HCT116 (cell line): ENCODE data around the gene KANK3. TPM values are rescaled to one million over a fixed set of nuclear protein-coding genes. Genes with fewer than 3 reads are reported as not detected.

ENCODE experiments used
- ATAC-seq: fragments of 200-7000 bp; cut with Tn5 transposase; 2 replicates; pipeline ENCODE4 v1.9.1; 2020; ENCODE audit warnings: mild to moderate bottlenecking, moderate library complexity
- BruUV-seq: library from RNA; stranded (reverse); fragments of 400-500 nt; replicated peaks from 2 replicates; lab custom pipeline; 2021; lab: Mats Ljungman, UMichigan
- CTCF ChIA-PET: fragments of 300-600 bp; sonication (Branson Sonifier 250); formaldehyde crosslinking; loops from one replicate; lab custom pipeline; 2021; ENCODE audit warnings: antibody characterized with exemption; lab: Charles Lee
- POLR2A ChIA-PET: fragments of 300-600, 350-600 bp; sonication (Branson Sonifier 250); formaldehyde crosslinking; loops from one replicate; lab custom pipeline; 2021; ENCODE audit warnings: antibody characterized with exemption; lab: Charles Lee
- RAD21 ChIA-PET, 2 experiments: fragments of 300-600 bp; sonication (Branson Sonifier 250); formaldehyde crosslinking; loops; one replicate each; lab custom pipeline; 2023; ENCODE audit warnings: low total read pairs in 2 of 2; ENCODE audit not compliant: uncharacterized antibody in 2 of 2, unreplicated experiment in 2 of 2, low non-redundant PET in 1 of 2; lab: Charles Lee
- DNase-seq: peaks from one replicate; pipeline ENCODE4 v3.0.0-alpha.2; 2010; ENCODE audit warnings: low read depth, low spot score
- H2AFZ ChIP-seq: fragments of 200-600 bp; shearing (Covaris generic), sonication (generic); 2 replicates; pipeline ENCODE4 v1.6.1; 2017; ENCODE audit warnings: low read depth, mixed run types, mixed read lengths, antibody characterized with exemption, low read length; ENCODE audit not compliant: poor library complexity, severe bottlenecking
- H3K27ac ChIP-seq: 2 replicates; pipeline ENCODE4 v1.5.1; 2012; ENCODE audit warnings: low read depth, low read length
- H3K27me3 ChIP-seq: fragments of 200-600 bp; sonication (generic); 2 replicates; pipeline ENCODE4 v1.6.1; 2016; ENCODE audit warnings: mixed run types, low read length, mixed read lengths; ENCODE audit not compliant: insufficient read depth
- H3K36me3 ChIP-seq, 2 experiments: fragments of 200-500 bp in 1 of 2; fragments of 200-600 bp in 1 of 2; sonication (Bioruptor generic) in 1 of 2; sonication (generic) in 1 of 2; 2 replicates each; pipeline versions ENCODE4 v1.5.1 to v1.6.1; 2014 to 2016; ENCODE audit warnings: low read length in 2 of 2, inconsistent platforms in 1 of 2, mixed read lengths in 1 of 2, mixed run types in 1 of 2; ENCODE audit not compliant: insufficient read depth in 2 of 2, control insufficient read depth in 1 of 2
- H3K4me1 ChIP-seq, 2 experiments: fragments of 200-600 bp in 1 of 2; sonication (generic) in 1 of 2; 2 replicates each; pipeline versions ENCODE4 v1.5.1 to v1.6.1; 2012 to 2017; ENCODE audit warnings: low read length in 2 of 2, inconsistent platforms in 1 of 2, mild to moderate bottlenecking in 1 of 2, mixed read lengths in 1 of 2, mixed run types in 1 of 2, moderate library complexity in 1 of 2; ENCODE audit not compliant: insufficient read depth in 2 of 2, control insufficient read depth in 1 of 2
- H3K4me2 ChIP-seq: fragments of 200-600 bp; sonication (generic); 2 replicates; pipeline ENCODE4 v1.6.1; 2017; ENCODE audit warnings: mixed run types, low read length, mixed read lengths
- H3K4me3 ChIP-seq, 2 experiments: fragments of 200-600 bp in 1 of 2; sonication (generic) in 1 of 2; replicated peaks in 1 of 2; 2 replicates each; pipeline ENCODE4 v1.5.1; 2011 to 2016; ENCODE audit warnings: low read length in 2 of 2, control low read depth in 1 of 2, low read depth in 1 of 2, mild to moderate bottlenecking in 1 of 2, mixed read lengths in 1 of 2, mixed run types in 1 of 2
- H3K79me2 ChIP-seq: fragments of 200-600 bp; sonication (generic); 2 replicates; pipeline ENCODE4 v1.6.1; 2017; ENCODE audit warnings: mild to moderate bottlenecking, mixed run types, low read length, moderate library complexity, mixed read lengths; ENCODE audit not compliant: insufficient read depth
- H3K9ac ChIP-seq: fragments of 200-600 bp; sonication (generic); 2 replicates; pipeline ENCODE4 v1.6.1; 2016; ENCODE audit warnings: low read length, mixed read lengths
- H3K9me2 ChIP-seq: fragments of 200-600 bp; sonication (generic), shearing (Covaris generic); 2 replicates; pipeline ENCODE4 v1.6.1; 2017; ENCODE audit warnings: mixed run types, mild to moderate bottlenecking, moderate library complexity; ENCODE audit not compliant: insufficient read depth
- H3K9me3 ChIP-seq, 2 experiments: fragments of 200-500 bp in 1 of 2; fragments of 200-600 bp in 1 of 2; sonication (Bioruptor generic) in 1 of 2; sonication (generic) in 1 of 2; 2 replicates each; pipeline ENCODE4 v1.6.1; 2014 to 2017; ENCODE audit warnings: low read length in 2 of 2, mixed read lengths in 2 of 2, inconsistent platforms in 1 of 2, low read depth in 1 of 2, mild to moderate bottlenecking in 1 of 2, mixed run types in 1 of 2, moderate library complexity in 1 of 2; ENCODE audit not compliant: control insufficient read depth in 1 of 2, insufficient read depth in 1 of 2
- H4K20me1 ChIP-seq: fragments of 200-600 bp; sonication (generic), shearing (Covaris generic); 2 replicates; pipeline ENCODE4 v1.6.1; 2017; ENCODE audit warnings: mixed run types, mild to moderate bottlenecking, moderate library complexity; ENCODE audit not compliant: insufficient read depth
- ATF3 ChIP-seq: IDR thresholded peaks from 2 replicates; pipeline ENCODE4 v1.6.1; 2012
- CBX3 ChIP-seq: IDR thresholded peaks from 2 replicates; pipeline ENCODE4 v1.6.1; 2012; ENCODE audit warnings: low read depth
- CEBPB ChIP-seq: IDR thresholded peaks from 2 replicates; pipeline ENCODE4 v1.6.1; 2012; ENCODE audit warnings: low read depth
- EGR1 ChIP-seq: IDR thresholded peaks from 2 replicates; pipeline ENCODE4 v1.6.1; 2012; ENCODE audit warnings: low read depth
- ELF1 ChIP-seq: IDR thresholded peaks from 2 replicates; pipeline ENCODE4 v1.6.1; 2012; ENCODE audit warnings: low read depth, borderline replicate concordance
- EZH2 ChIP-seq: fragments of 200-600 bp; sonication (generic); IDR thresholded peaks from 2 replicates; pipeline ENCODE4 v1.6.1; 2017; ENCODE audit warnings: antibody characterized with exemption, mixed run types
- EZH2phosphoT487 ChIP-seq: fragments of 200-600 bp; IDR thresholded peaks from 2 replicates; pipeline ENCODE4 v1.6.1; 2018; ENCODE audit warnings: antibody characterized with exemption, borderline replicate concordance
- FOSL1 ChIP-seq: IDR thresholded peaks from 2 replicates; pipeline ENCODE4 v1.6.1; 2012; ENCODE audit warnings: low read depth
- JUND ChIP-seq: IDR thresholded peaks from 2 replicates; pipeline ENCODE4 v1.6.1; 2012
- POLR2A ChIP-seq: IDR thresholded peaks from 2 replicates; pipeline ENCODE4 v1.7.0; 2011; ENCODE audit warnings: borderline replicate concordance; ENCODE audit not compliant: insufficient read depth, insufficient read length; ENCODE audit errors: extremely low read depth
- SIN3A ChIP-seq: IDR thresholded peaks from 2 replicates; pipeline ENCODE4 v1.6.1; 2012; ENCODE audit warnings: low read depth
- SP1 ChIP-seq: IDR thresholded peaks from 2 replicates; pipeline ENCODE4 v1.6.1; 2012; ENCODE audit warnings: low read depth
- SRF ChIP-seq: IDR thresholded peaks from 2 replicates; pipeline ENCODE4 v1.6.1; 2012; ENCODE audit warnings: low read depth
- YY1 ChIP-seq: IDR thresholded peaks from 2 replicates; pipeline ENCODE4 v1.6.1; 2011; ENCODE audit warnings: low read length, low read depth, moderate library complexity, mild to moderate bottlenecking; ENCODE audit not compliant: insufficient replicate concordance; ENCODE audit errors: extremely low read depth
- ZFX ChIP-seq: fragments of 450-650 bp; IDR thresholded peaks from 2 replicates; pipeline ENCODE4 v1.6.1; 2017
- ZNF274 ChIP-seq: fragments of 200-500 bp; sonication (Bioruptor generic); IDR thresholded peaks from 2 replicates; pipeline ENCODE4 v1.6.1; 2014; ENCODE audit warnings: mild to moderate bottlenecking, low read depth, low read length, inconsistent platforms
- intact Hi-C: fragments of 100-400 bp; cut with micrococcal nuclease; formaldehyde crosslinking; loops from 2 replicates; pipeline ENCODE4 v1.10.0; 2022
- total RNA-seq: library from RNA; stranded (reverse); gene quantifications from one replicate; pipeline ENCODE4 v1.2.1, GENCODE V29; 2021; ENCODE audit not compliant: unreplicated experiment
- TF ChIP-seq, protein P1 (sequence below): IDR thresholded peaks from 2 replicates; pipeline ENCODE4 v1.6.1; 2012; ENCODE audit warnings: low read depth

The KANK3 gene
- total RNA-seq, 1 experiment from 2014 or later = 21.7 TPM

DNA sequence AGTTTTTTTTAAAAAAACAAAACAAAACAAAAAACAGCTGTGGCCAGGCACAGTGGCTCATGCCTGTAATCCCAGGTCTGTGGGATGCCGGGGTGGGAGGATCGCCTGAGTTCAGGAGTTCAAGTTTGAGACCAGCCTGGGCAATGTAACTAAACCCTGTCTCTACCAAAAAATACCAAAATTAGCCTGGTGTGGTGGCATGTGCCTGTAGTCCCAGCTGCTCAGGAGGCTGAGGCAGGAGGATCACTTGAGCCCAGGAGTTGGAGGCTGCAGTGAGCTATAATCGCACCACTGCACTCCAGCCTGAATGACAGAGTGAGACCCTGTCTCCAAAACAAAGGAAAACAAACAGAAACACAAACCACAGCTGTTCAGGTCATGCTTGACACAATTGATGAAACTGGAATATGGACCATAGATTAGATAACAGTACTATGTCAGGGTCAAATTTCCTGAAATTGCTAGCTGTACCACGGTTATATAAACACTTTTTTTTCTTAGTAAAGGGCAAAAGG is 14.0 kb upstream of the KANK3 start:
- Histone ChIP-seq H4K20me1 (no peaks in the 10 kb centered on the region), H3K4me2 (no peak overlapping the region), H3K27me3 (no peaks in the 10 kb centered on the region), H3K9me3 (no peaks in the 10 kb centered on the region), H3K27ac (no peak overlapping the region), H3K36me3 (no peaks in the 10 kb centered on the region), H2AFZ (no peak overlapping the region), H3K9me2 (no peaks in the 10 kb centered on the region), H3K4me3 (no peak overlapping the region), H3K79me2 (no peaks in the 10 kb centered on the region), H3K4me1 (peaks cover 41 to 73% of the 10 kb centered on the region in 2 experiments), H3K9ac (no peak overlapping the region)
- POLR2A ChIA-PET = interaction anchor here (1.2 kb wide), 1 partner anchor 157 kb away, joined by 3 read pairs; the partner anchor contains the start of gene ZNF414
- ATAC-seq (no peak), DNase-seq (no peak)
- RAD21 ChIA-PET = no interaction called here
- intact Hi-C loops = loop anchor here (10.0 kb wide), 1 partner anchor 88 kb away; the partner anchor contains the start of gene HNRNPM
- BruUV-seq = no TSS peak
- no peak for TF ChIP-seq ATF3
- TF ChIP-seq ELF1 = no peak
- no peak for TF ChIP-seq SP1
- no peak for TF ChIP-seq CEBPB
- TF ChIP-seq EGR1 = no peak
- TF ChIP-seq SRF = no peak
- TF ChIP-seq EZH2phosphoT487 = no peak
- no peak for TF ChIP-seq CBX3
- TF ChIP-seq SIN3A = no peak
- no peak for TF ChIP-seq POLR2A
- TF ChIP-seq ZFX = no peak
- no peak for TF ChIP-seq YY1
- TF ChIP-seq FOSL1 = no peak
- no peak for TF ChIP-seq JUND
- no peak for TF ChIP-seq ZNF274
- TF ChIP-seq, protein P1, sequence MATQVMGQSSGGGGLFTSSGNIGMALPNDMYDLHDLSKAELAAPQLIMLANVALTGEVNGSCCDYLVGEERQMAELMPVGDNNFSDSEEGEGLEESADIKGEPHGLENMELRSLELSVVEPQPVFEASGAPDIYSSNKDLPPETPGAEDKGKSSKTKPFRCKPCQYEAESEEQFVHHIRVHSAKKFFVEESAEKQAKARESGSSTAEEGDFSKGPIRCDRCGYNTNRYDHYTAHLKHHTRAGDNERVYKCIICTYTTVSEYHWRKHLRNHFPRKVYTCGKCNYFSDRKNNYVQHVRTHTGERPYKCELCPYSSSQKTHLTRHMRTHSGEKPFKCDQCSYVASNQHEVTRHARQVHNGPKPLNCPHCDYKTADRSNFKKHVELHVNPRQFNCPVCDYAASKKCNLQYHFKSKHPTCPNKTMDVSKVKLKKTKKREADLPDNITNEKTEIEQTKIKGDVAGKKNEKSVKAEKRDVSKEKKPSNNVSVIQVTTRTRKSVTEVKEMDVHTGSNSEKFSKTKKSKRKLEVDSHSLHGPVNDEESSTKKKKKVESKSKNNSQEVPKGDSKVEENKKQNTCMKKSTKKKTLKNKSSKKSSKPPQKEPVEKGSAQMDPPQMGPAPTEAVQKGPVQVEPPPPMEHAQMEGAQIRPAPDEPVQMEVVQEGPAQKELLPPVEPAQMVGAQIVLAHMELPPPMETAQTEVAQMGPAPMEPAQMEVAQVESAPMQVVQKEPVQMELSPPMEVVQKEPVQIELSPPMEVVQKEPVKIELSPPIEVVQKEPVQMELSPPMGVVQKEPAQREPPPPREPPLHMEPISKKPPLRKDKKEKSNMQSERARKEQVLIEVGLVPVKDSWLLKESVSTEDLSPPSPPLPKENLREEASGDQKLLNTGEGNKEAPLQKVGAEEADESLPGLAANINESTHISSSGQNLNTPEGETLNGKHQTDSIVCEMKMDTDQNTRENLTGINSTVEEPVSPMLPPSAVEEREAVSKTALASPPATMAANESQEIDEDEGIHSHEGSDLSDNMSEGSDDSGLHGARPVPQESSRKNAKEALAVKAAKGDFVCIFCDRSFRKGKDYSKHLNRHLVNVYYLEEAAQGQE = no peak
- TF ChIP-seq EZH2 = no peak
- CTCF ChIA-PET = interaction anchor here (1.7 kb wide), 1 partner anchor 149 kb away, joined by 6 read pairs; no protein-coding TSS in a partner anchor
